Motor neuron (in vitro differentiated cells): ENCODE measurements around the gene SETX. TPM values are rescaled to one million over a fixed set of nuclear protein-coding genes. Genes with fewer than 3 reads are reported as not detected.

Experiments used
- ATAC-seq, 8 experiments: fragments of 200-7000 bp; cut with Tn5 transposase; replicated peaks in 6 of 8; 2 replicates each; pipeline ENCODE4 v1.8.0; 2021; ENCODE audit warnings: mild to moderate bottlenecking in 8 of 8, moderate library complexity in 8 of 8
- H3K27ac ChIP-seq, 2 donors: fragments of 250-450 bp; sonication (Bioruptor Pico); 2 replicates each; pipeline ENCODE4 v1.9.0; 2021; ENCODE audit warnings: antibody characterized with exemption in 2 of 2, mild to moderate bottlenecking in 2 of 2, moderate library complexity in 1 of 2
- H3K4me1 ChIP-seq, 2 donors: fragments of 250-450 bp; sonication (Bioruptor Pico); replicated peaks in 1 of 2; 2 replicates each; pipeline ENCODE4 v1.6.1; 2021; ENCODE audit warnings: antibody characterized with exemption in 2 of 2, mild to moderate bottlenecking in 2 of 2, moderate library complexity in 1 of 2
- H3K4me3 ChIP-seq, 5 donors: fragments of 250-450 bp; sonication (Bioruptor Pico); 2 replicates each; pipeline ENCODE4 v1.9.0; 2021; ENCODE audit warnings: antibody characterized with exemption in 5 of 5, mild to moderate bottlenecking in 5 of 5, moderate library complexity in 4 of 5
- WGBS, 10 experiments: fragments of 450-650 bp; shearing (Covaris generic); methylation state at CpG; one replicate each; pipeline ENCODE4 v1.0.0; 2022; 5-methylcytosine and 5-hydroxymethylcytosine counted together
- in situ Hi-C, 9 experiments: fragments of 400-800 bp; cut with MboI; loops; one replicate each; pipeline ENCODE4 v1.15.0; 2021; ENCODE audit warnings: low sequenced_read_pairs in 9 of 9, low pct_unique_long_range_greater_than_20kb in 2 of 9; ENCODE audit not compliant: unreplicated experiment in 9 of 9
- total RNA-seq, 8 experiments: library from RNA; unstranded; fragments of 300-600 nt; gene quantifications; 2 replicates each; pipeline versions ENCODE4 v1.2.3 to v1.2.4, GENCODE V29; 2022

Gene SETX
- total RNA-seq, 8 experiments from 2014 or later: 23.8 to 55.6 (median 35.8) TPM

- no peak for ATAC-seq
- Histone ChIP-seq H3K4me1 (peaks cover 38 to 46% of the 10 kb centered on the region in 2 donors), H3K27ac (no peak overlapping the region), H3K4me3 (peak overlapping the region; percentile 22 to 41 (median 33))
- no CpG with 5 or more reads among the region's 33 CpGs for WGBS, 10 experiments
- in situ Hi-C loops: loop anchor here in 2 of 9 experiments (25.0 kb wide), 1 partner anchor 479 kb away; no protein-coding TSS in a partner anchor
These were observed 113.3 kb downstream of the SETX start for GRCh38 chr9:132241483-132241839.

GRCh38 chr9:132240841-132241482 is 113.8 kb downstream of the SETX start:
- Histone ChIP-seq H3K27ac (peak overlapping the region in 1 of 2 donors; percentile 7), H3K4me1 (peaks cover 38 to 43% of the 10 kb centered on the region in 2 donors), H3K4me3 (peak overlapping the region; percentile 22 to 41 (median 33))
- in situ Hi-C loops: loop anchor here in 2 of 9 experiments (25.0 kb wide), 1 partner anchor 479 kb away; no protein-coding TSS in a partner anchor
- 20% methylated on average over 1 of the region's 63 CpGs; no CpG with 5 or more reads in 9 of the 10 experiments for WGBS, 10 experiments
- ATAC-seq: peak; percentile 76 to 91 (median 80)

- peak overlapping the region in 2 of 5 donors; percentile 14 to 32 for H3K4me3 ChIP-seq
- in situ Hi-C loops: loop anchor here in 2 of 9 experiments (25.0 kb wide), 1 partner anchor 478 kb away; no protein-coding TSS in a partner anchor
- WGBS, 10 experiments: 40 to 56% methylated on average over 3 to 5 of the region's 21 CpGs; no CpG with 5 or more reads in 8 of the 10 experiments
- ATAC-seq: peak in 1 of 8 experiments; percentile 0
- peaks cover 30 to 36% of the 10 kb centered on the region in 2 donors for H3K4me1 ChIP-seq
- H3K27ac ChIP-seq: peak overlapping the region in 1 of 2 donors; percentile 7
These were observed 114.6 kb downstream of the SETX start for GRCh38 chr9:132239999-132240840.

- H3K4me3 ChIP-seq: no peak overlapping the region
- WGBS, 10 experiments: 8 to 20% (median 10%) methylated on average over 2 to 3 of the region's 3 CpGs; no CpG with 5 or more reads in 7 of the 10 experiments
- peaks cover 23 to 29% of the 10 kb centered on the region in 2 donors for H3K4me1 ChIP-seq
- in situ Hi-C loops: loop anchor here in 2 of 9 experiments (25.0 kb wide), 1 partner anchor 477 kb away; no protein-coding TSS in a partner anchor
- no peak for ATAC-seq
- no peak overlapping the region for H3K27ac ChIP-seq
These were observed 115.3 kb downstream of the SETX start for GRCh38 chr9:132239518-132239917.

GRCh38 chr9:132238992-132239391 is 115.8 kb downstream of the SETX start:
- ATAC-seq: no peak
- Histone ChIP-seq H3K4me3 (no peak overlapping the region), H3K4me1 (peaks cover 18 to 24% of the 10 kb centered on the region in 2 donors), H3K27ac (no peak overlapping the region)
- 60 to 100% (median 78%) methylated on average over 1 to 6 of the region's 19 CpGs; no CpG with 5 or more reads in 5 of the 10 experiments for WGBS, 10 experiments
- in situ Hi-C loops: loop anchor here in 2 of 9 experiments (25.0 kb wide), 1 partner anchor 477 kb away; no protein-coding TSS in a partner anchor

- Histone ChIP-seq H3K27ac (no peak overlapping the region), H3K4me1 (peaks cover 18 to 24% of the 10 kb centered on the region in 2 donors), H3K4me3 (no peak overlapping the region)
- no peak for ATAC-seq
- in situ Hi-C loops: loop anchor here in 2 of 9 experiments (25.0 kb wide), 1 partner anchor 476 kb away; no protein-coding TSS in a partner anchor
- WGBS, 10 experiments: 40 to 89% (median 85%) methylated on average over 1 to 10 of the region's 22 CpGs; no CpG with 5 or more reads in 6 of the 10 experiments
These were observed 116.5 kb downstream of the SETX start for GRCh38 chr9:132238026-132238972.

- in situ Hi-C loops: loop anchor here in 2 of 9 experiments (25.0 kb wide), 1 partner anchor 475 kb away; no protein-coding TSS in a partner anchor
- no peak for ATAC-seq
- WGBS, 10 experiments: 70 to 100% (median 88%) methylated on average over 1 to 6 of the region's 9 CpGs; no CpG with 5 or more reads in 7 of the 10 experiments
- Histone ChIP-seq H3K27ac (no peak overlapping the region), H3K4me3 (no peak overlapping the region), H3K4me1 (peaks cover 13 to 17% of the 10 kb centered on the region in 2 donors)
These were observed 117.3 kb downstream of the SETX start for GRCh38 chr9:132237481-132237880.

GRCh38 chr9:132236662-132237311 is 118.0 kb downstream of the SETX start:
- Histone ChIP-seq H3K4me1 (peaks cover 11 to 14% of the 10 kb centered on the region in 2 donors), H3K4me3 (no peak overlapping the region), H3K27ac (no peak overlapping the region)
- 4 to 66% (median 31%) methylated on average over 4 to 8 of the region's 18 CpGs; no CpG with 5 or more reads in 5 of the 10 experiments for WGBS, 10 experiments
- ATAC-seq: no peak
- in situ Hi-C loops: loop anchor here in 2 of 9 experiments (25.0 kb wide), 1 partner anchor 474 kb away; no protein-coding TSS in a partner anchor

GRCh38 chr9:132235894-132236661 is 118.7 kb downstream of the SETX start:
- Histone ChIP-seq H3K27ac (no peak overlapping the region), H3K4me1 (peaks cover 12 to 14% of the 10 kb centered on the region in 2 donors), H3K4me3 (no peak overlapping the region)
- in situ Hi-C loops: loop anchor here in 2 of 9 experiments (25.0 kb wide), 1 partner anchor 474 kb away; no protein-coding TSS in a partner anchor
- ATAC-seq: peak in 7 of 8 experiments; percentile 9 to 33 (median 19)
- WGBS, 10 experiments: 0 to 17% (median 0%) methylated on average over 1 to 6 of the region's 19 CpGs; no CpG with 5 or more reads in 5 of the 10 experiments

GRCh38 chr9:132235125-132235524 is 119.7 kb downstream of the SETX start:
- no peak for ATAC-seq
- in situ Hi-C loops: loop anchor here in 2 of 9 experiments (25.0 kb wide), 1 partner anchor 473 kb away; no protein-coding TSS in a partner anchor
- Histone ChIP-seq H3K4me1 (peaks cover 11 to 15% of the 10 kb centered on the region in 2 donors), H3K27ac (no peak overlapping the region), H3K4me3 (no peak overlapping the region)
- 39 to 92% (median 83%) methylated on average over 3 to 6 of the region's 9 CpGs; no CpG with 5 or more reads in 4 of the 10 experiments for WGBS, 10 experiments

- Histone ChIP-seq H3K4me1 (peaks cover 7 to 11% of the 10 kb centered on the region in 2 donors), H3K27ac (no peak overlapping the region), H3K4me3 (no peak overlapping the region)
- WGBS, 10 experiments: 0 to 100% (median 67%) methylated on average over 1 to 3 of the region's 12 CpGs; no CpG with 5 or more reads in 3 of the 10 experiments
- ATAC-seq: peak in 1 of 8 experiments; percentile 18
- in situ Hi-C loops: loop anchor here in 2 of 9 experiments (25.0 kb wide), 1 partner anchor 472 kb away; no protein-coding TSS in a partner anchor
These were observed 120.3 kb downstream of the SETX start for GRCh38 chr9:132234535-132234934.
